ENCODE data around the gene BCL7C. TPM values are rescaled to one million over a fixed set of nuclear protein-coding genes. Genes with fewer than 3 reads are reported as not detected.

BCL7C gene
- 32.2 and 37.2 TPM in 2 replicates for total RNA-seq

DNA sequence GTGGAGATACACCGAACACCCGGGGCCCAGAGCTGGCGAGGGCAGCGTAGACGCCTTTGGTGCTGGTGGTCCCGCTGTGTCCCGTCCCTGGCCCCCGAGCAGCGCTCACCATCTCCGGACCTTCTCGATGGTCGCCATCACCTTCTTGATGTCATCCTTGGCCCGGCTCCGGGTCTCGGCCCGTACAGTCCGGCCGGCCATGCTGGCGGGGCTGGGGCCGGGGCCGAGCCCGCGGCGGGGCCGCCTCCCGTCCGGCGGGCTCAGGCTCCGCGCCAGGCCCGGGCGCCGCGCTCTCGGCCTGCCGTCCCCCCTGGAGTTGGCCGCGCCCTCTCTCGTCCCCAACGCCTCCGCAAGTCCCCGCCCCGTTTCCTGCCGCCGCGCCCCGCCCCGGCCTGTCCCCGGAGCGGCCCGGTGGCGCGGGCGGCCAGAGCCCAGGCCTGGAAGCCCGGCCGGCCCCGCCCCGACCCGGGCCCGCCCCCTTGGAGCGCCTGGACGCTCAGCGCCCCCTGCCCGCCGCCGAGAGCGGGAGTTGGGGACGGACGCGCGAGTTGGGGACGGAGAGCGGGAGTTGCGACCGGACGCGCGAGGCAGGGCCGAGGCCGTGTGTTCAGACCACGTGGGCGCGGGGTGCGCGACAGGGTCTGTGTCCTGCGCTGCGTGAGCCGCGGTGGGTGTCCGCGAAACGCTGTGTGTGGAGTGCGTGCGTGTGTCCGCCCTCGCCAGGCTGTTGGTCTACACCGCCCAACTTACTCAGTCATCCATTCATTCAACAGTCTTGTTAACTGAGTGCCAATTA lies at the start of gene BCL7C:
TSS of gene BCL7C (minus strand) at position 334 of the 796 bp plus-strand sequence. CDS start at position 201, 133 bp downstream.

DNA sequence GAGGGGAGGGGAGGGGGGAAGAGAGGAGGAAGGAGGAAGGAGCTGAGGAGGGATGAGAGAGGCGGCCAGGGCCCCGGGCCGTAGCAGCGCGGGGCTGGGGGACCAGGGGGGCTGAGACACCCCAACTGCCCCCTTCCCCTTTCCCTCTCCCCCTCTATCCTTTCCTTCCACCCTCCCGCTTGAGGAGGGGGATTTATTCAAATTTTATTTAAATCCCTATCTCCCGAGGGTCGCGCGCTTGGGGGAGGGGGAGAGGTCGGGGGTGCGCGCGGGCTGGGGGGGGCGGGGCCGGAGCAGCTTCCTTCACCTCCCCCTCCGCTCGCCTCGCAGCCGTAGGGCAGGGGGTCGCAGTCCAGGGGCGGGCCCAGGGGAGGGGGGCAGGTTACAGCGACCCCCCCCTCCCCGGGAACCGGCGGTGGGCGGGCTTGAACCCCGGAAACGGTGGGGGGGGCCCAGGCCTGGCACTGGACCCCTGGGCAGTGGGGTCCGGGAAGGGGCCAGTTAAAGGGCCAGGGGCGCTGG lies 29.7 kb upstream of the BCL7C start, which contains the start of gene FBXL19:
TSS of gene FBXL19 (plus strand) at position 19 of the 522 bp plus-strand sequence. CDS start 2,183 bp downstream, outside the sequence.

DNA sequence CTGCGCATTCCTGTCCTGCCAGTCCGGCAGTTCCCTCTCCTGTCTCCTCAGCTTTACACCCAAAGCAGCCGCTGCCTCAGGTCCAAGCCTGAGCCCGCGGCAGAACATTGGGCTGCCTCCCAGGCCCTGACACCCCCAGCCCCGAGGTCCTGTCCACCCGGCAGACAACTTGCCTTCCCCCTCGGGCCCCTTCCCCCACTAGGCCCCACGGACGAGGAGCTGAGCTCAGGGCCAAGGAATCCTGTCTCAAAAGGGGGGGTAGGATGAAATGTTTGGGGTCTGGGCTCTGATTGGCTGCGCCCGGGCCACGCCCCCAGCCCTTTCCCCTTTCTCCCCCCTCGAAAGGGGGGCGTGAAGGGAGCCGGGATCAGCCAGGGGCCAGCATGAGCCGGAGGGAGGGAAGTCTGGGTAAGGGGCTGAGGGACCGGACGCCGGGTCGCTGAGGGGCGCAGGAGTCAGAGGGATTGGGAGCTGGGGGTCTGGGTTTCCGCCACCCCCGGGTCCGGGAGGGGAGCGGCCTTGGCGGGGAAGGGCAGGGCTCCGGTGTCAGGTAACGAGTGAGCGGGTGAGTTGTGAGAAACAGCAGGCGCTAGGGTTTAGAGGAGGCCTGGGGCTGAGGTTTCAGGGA lies 2.5 kb upstream of the BCL7C start, which contains the start of gene CTF1:
TSS of gene CTF1 (plus strand) at position 354 of the 628 bp plus-strand sequence. CDS start at position 384, 30 bp downstream.

Other genes with a start within 250 kb of the BCL7C start
- gene PRR14, start 243.1 kb downstream of the BCL7C start, total RNA-seq, result 4.0 and 6.8 TPM in 2 replicates
- gene FBRS, start 235.6 kb downstream of the BCL7C start, total RNA-seq, result 10.4 and 17.2 TPM in 2 replicates
- gene SRCAP, start 194.9 kb downstream of the BCL7C start, total RNA-seq, result 15.9 and 30.9 TPM in 2 replicates
- gene PHKG2, start 145.7 kb downstream of the BCL7C start, total RNA-seq, result 23.7 and 24.5 TPM in 2 replicates
- gene CFAP119, start 132.0 kb downstream of the BCL7C start, total RNA-seq, result 1.5 and 1.6 TPM in 2 replicates
- 57.8 and 73.3 TPM in 2 replicates for gene RNF40, start 131.8 kb downstream of the BCL7C start, total RNA-seq
- gene ZNF629, start 106.9 kb downstream of the BCL7C start, total RNA-seq, result 4.4 and 5.8 TPM in 2 replicates
- gene CTF1, start 2.5 kb upstream of the BCL7C start, total RNA-seq, result under 0.01 TPM in 1 of 2 replicates, not detected in the other
- 21.7 and 27.3 TPM in 2 replicates for gene FBXL19, start 29.5 kb upstream of the BCL7C start, total RNA-seq
- 18.8 and 21.1 TPM in 2 replicates for gene ORAI3, start 55.0 kb upstream of the BCL7C start, total RNA-seq
- gene SETD1A, start 63.7 kb upstream of the BCL7C start, total RNA-seq, result 1.6 and 2.1 TPM in 2 replicates
- 2.3 and 2.6 TPM in 2 replicates for gene HSD3B7, start 91.1 kb upstream of the BCL7C start, total RNA-seq
- under 0.01 TPM in 2 replicates for gene STX1B, start 116.6 kb upstream of the BCL7C start, total RNA-seq
- 15.9 and 20.4 TPM in 2 replicates for gene STX4, start 139.5 kb upstream of the BCL7C start, total RNA-seq
- gene ZNF668, start 180.2 kb upstream of the BCL7C start, total RNA-seq, result 6.8 and 9.7 TPM in 2 replicates
- gene ZNF646, start 180.3 kb upstream of the BCL7C start, total RNA-seq, result 9.1 and 11.0 TPM in 2 replicates
- 0.32 and 1.2 TPM in 2 replicates for gene PRSS53, start 194.9 kb upstream of the BCL7C start, total RNA-seq
- 82.5 and 95.8 TPM in 2 replicates for gene VKORC1, start 200.7 kb upstream of the BCL7C start, total RNA-seq
- gene BCKDK, start 214.3 kb upstream of the BCL7C start, total RNA-seq, result 15.6 and 15.7 TPM in 2 replicates
- gene KAT8, start 223.6 kb upstream of the BCL7C start, total RNA-seq, result 32.8 and 37.7 TPM in 2 replicates
- gene PRSS8, start 241.7 kb upstream of the BCL7C start, total RNA-seq, result not detected in 2 replicates